ENCODE results near the gene POU6F2. TPM values are rescaled to one million over a fixed set of nuclear protein-coding genes. Genes with fewer than 3 reads are reported as not detected.

POU6F2 gene
- total RNA-seq, 1 experiment from 2014 or later, result not detected

- in situ Hi-C loops (cut with HindIII; ENCODE audit: low pct_unique_long_range_greater_than_20kb, low sequenced_read_pairs) (no loop called here), intact Hi-C loops (cut with micrococcal nuclease; ENCODE audit: unreplicated experiment) (no loop called here)
- H3K27ac ChIP-seq (ENCODE audit: low read length), result no peak overlapping the region
- POLR2A ChIA-PET, result no interaction called here
- DNase-seq (ENCODE audit: low read depth, low spot score), result no peak
- no peak for ATAC-seq
- TF ChIP-seq, protein P1, sequence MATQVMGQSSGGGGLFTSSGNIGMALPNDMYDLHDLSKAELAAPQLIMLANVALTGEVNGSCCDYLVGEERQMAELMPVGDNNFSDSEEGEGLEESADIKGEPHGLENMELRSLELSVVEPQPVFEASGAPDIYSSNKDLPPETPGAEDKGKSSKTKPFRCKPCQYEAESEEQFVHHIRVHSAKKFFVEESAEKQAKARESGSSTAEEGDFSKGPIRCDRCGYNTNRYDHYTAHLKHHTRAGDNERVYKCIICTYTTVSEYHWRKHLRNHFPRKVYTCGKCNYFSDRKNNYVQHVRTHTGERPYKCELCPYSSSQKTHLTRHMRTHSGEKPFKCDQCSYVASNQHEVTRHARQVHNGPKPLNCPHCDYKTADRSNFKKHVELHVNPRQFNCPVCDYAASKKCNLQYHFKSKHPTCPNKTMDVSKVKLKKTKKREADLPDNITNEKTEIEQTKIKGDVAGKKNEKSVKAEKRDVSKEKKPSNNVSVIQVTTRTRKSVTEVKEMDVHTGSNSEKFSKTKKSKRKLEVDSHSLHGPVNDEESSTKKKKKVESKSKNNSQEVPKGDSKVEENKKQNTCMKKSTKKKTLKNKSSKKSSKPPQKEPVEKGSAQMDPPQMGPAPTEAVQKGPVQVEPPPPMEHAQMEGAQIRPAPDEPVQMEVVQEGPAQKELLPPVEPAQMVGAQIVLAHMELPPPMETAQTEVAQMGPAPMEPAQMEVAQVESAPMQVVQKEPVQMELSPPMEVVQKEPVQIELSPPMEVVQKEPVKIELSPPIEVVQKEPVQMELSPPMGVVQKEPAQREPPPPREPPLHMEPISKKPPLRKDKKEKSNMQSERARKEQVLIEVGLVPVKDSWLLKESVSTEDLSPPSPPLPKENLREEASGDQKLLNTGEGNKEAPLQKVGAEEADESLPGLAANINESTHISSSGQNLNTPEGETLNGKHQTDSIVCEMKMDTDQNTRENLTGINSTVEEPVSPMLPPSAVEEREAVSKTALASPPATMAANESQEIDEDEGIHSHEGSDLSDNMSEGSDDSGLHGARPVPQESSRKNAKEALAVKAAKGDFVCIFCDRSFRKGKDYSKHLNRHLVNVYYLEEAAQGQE (IDR thresholded peaks at IDR 0.05; ENCODE audit: insufficient read depth in 1 of 2, low read depth in 2 of 2, low read length in 1 of 2), result no peak
- TF ChIP-seq POLR2AphosphoS5 (IDR thresholded peaks at IDR 0.05; ENCODE audit: low read depth, low read length), result no peak
- TF ChIP-seq CTCF (IDR thresholded peaks at IDR 0.05), result no peak
- no peak for TF ChIP-seq TCF7L2 (IDR thresholded peaks at IDR 0.05; ENCODE audit: low read depth, low read length)
- TF ChIP-seq SIN3A (IDR thresholded peaks at IDR 0.05; ENCODE audit: borderline replicate concordance, insufficient read depth, low read depth, low read length), result no peak
- no TSS peak for BruUV-seq (replicated peaks)
- no peaks in the 10 kb centered on the region; the same call in 1 of the 2 replicates for H3K27me3 ChIP-seq (ENCODE audit: control insufficient read depth, insufficient read depth, low read length)
- CTCF ChIA-PET, result no interaction called here
- H3K9me3 ChIP-seq (ENCODE audit: control insufficient read depth, insufficient read depth, low read depth, low read length), result no peaks in the 10 kb centered on the region
- no peaks in the 10 kb centered on the region for H3K4me1 ChIP-seq (ENCODE audit: control insufficient read depth, insufficient read depth, low read length)
- H3K4me3 ChIP-seq (ENCODE audit: low read depth in 2 of 2, low read length in 2 of 2), result no peak overlapping the region
- no peaks in the 10 kb centered on the region for H3K36me3 ChIP-seq (ENCODE audit: control insufficient read depth, insufficient read depth, low read length)
Observed at GRCh38 chr7:39285256-39285655, 307.5 kb downstream of the POU6F2 start.

- ATAC-seq, result no peak
- intact Hi-C loops (cut with micrococcal nuclease; ENCODE audit: unreplicated experiment) (no loop called here), in situ Hi-C loops (cut with HindIII; ENCODE audit: low pct_unique_long_range_greater_than_20kb, low sequenced_read_pairs) (no loop called here)
- TF ChIP-seq TCF7L2 (IDR thresholded peaks at IDR 0.05; ENCODE audit: low read depth, low read length) (no peak), SIN3A (IDR thresholded peaks at IDR 0.05; ENCODE audit: borderline replicate concordance, insufficient read depth, low read depth, low read length) (no peak), CTCF (IDR thresholded peaks at IDR 0.05) (no peak), POLR2AphosphoS5 (IDR thresholded peaks at IDR 0.05; ENCODE audit: low read depth, low read length) (no peak)
- TF ChIP-seq, protein P1 (IDR thresholded peaks at IDR 0.05; ENCODE audit: insufficient read depth in 1 of 2, low read depth in 2 of 2, low read length in 1 of 2), result no peak
- H3K9me3 ChIP-seq (ENCODE audit: control insufficient read depth, insufficient read depth, low read depth, low read length), result no peaks in the 10 kb centered on the region
- H3K4me1 ChIP-seq (ENCODE audit: control insufficient read depth, insufficient read depth, low read length), result no peaks in the 10 kb centered on the region
- no peak overlapping the region for H3K27ac ChIP-seq (ENCODE audit: low read length)
- BruUV-seq (replicated peaks), result no TSS peak
- no peaks in the 10 kb centered on the region for H3K36me3 ChIP-seq (ENCODE audit: control insufficient read depth, insufficient read depth, low read length)
- no peaks in the 10 kb centered on the region; the same call in 1 of the 2 replicates for H3K27me3 ChIP-seq (ENCODE audit: control insufficient read depth, insufficient read depth, low read length)
- no peak overlapping the region for H3K4me3 ChIP-seq (ENCODE audit: low read depth in 2 of 2, low read length in 2 of 2)
- POLR2A ChIA-PET, result no interaction called here
- CTCF ChIA-PET, result no interaction called here
- no peak for DNase-seq (ENCODE audit: low read depth, low spot score)
Observed at GRCh38 chr7:39288303-39288702, 310.6 kb downstream of the POU6F2 start.
